Naive thymus-derived CD4-positive, alpha-beta T cell (primary cell): Measurements from ENCODE around the gene ARFRP1. TPM values are rescaled to one million over a fixed set of nuclear protein-coding genes. Genes with fewer than 3 reads are reported as not detected.

ENCODE experiments used
- ATAC-seq: fragments of 150-1000 bp; cut with Tn5 transposase; 2 replicates; pipeline ENCODE4 v1.10.0; 2021; ENCODE audit warnings: mild to moderate bottlenecking, moderate library complexity
- CTCF ChIA-PET: fragments of 350-600 bp; sonication (Branson Sonifier 250); formaldehyde crosslinking; loops from one replicate; lab custom pipeline; 2021; ENCODE audit warnings: antibody characterized with exemption; lab: Charles Lee
- POLR2A ChIA-PET: fragments of 350-600 bp; sonication (Branson Sonifier 250); formaldehyde crosslinking; loops from one replicate; lab custom pipeline; 2021; ENCODE audit warnings: antibody characterized with exemption, inconsistent platforms; lab: Charles Lee
- DNase-seq, 9 donors: peaks; one replicate each; pipeline versions ENCODE4 v3.0.0 to v3.0.0-alpha.2; 2020 to 2022; ENCODE audit warnings: mixed read lengths in 1 of 9
- H3K27ac ChIP-seq: one replicate; pipeline ENCODE4 v1.7.0; 2013; ENCODE audit warnings: mild to moderate bottlenecking, low read depth, low read length, moderate library complexity
- H3K27me3 ChIP-seq, 2 donors: one replicate each; pipeline ENCODE4 v1.7.0; 2013; ENCODE audit warnings: low read length in 2 of 2, mild to moderate bottlenecking in 2 of 2, moderate library complexity in 2 of 2; ENCODE audit not compliant: control insufficient read depth in 2 of 2, insufficient read depth in 2 of 2
- H3K36me3 ChIP-seq, 3 experiments: 1 replicate in 2 of 3; 2 replicates in 1 of 3; pipeline ENCODE4 v1.7.0; 2013; ENCODE audit warnings: low read length in 3 of 3, mild to moderate bottlenecking in 3 of 3, moderate library complexity in 1 of 3; ENCODE audit not compliant: insufficient read depth in 3 of 3, control insufficient read depth in 2 of 3
- H3K4me1 ChIP-seq, 2 donors: one replicate each; pipeline ENCODE4 v1.7.0; 2013; ENCODE audit warnings: low read length in 2 of 2, mild to moderate bottlenecking in 2 of 2, moderate library complexity in 1 of 2; ENCODE audit not compliant: control insufficient read depth in 2 of 2, insufficient read depth in 2 of 2
- H3K4me3 ChIP-seq: 2 replicates; pipeline ENCODE4 v1.7.0; 2013; ENCODE audit warnings: mild to moderate bottlenecking, low read length
- H3K9me3 ChIP-seq, 3 experiments: 1 replicate in 2 of 3; 2 replicates in 1 of 3; pipeline ENCODE4 v1.7.0; 2013; ENCODE audit warnings: low read length in 3 of 3; ENCODE audit not compliant: control insufficient read depth in 2 of 3
- H3K27ac Mint-ChIP-seq, 9 donors: one replicate each; pipeline ENCODE4 v1.8.0; 2020 to 2022; ENCODE audit warnings: mixed read lengths in 9 of 9, mild to moderate bottlenecking in 8 of 9, moderate library complexity in 5 of 9, inconsistent platforms in 2 of 9
- H3K27me3 Mint-ChIP-seq, 5 donors: one replicate each; pipeline ENCODE4 v1.8.0; 2021 to 2022; ENCODE audit warnings: mixed read lengths in 5 of 5, mild to moderate bottlenecking in 1 of 5
- H3K36me3 Mint-ChIP-seq, 5 donors: one replicate each; pipeline ENCODE4 v1.8.0; 2020 to 2022; ENCODE audit warnings: mixed read lengths in 5 of 5, mild to moderate bottlenecking in 3 of 5, inconsistent platforms in 1 of 5
- H3K4me1 Mint-ChIP-seq, 7 donors: one replicate each; pipeline ENCODE4 v1.8.0; 2020 to 2022; ENCODE audit warnings: mixed read lengths in 7 of 7, mild to moderate bottlenecking in 3 of 7, inconsistent platforms in 1 of 7
- H3K4me3 Mint-ChIP-seq, 10 donors: one replicate each; pipeline ENCODE4 v1.8.0; 2020 to 2022; ENCODE audit warnings: mild to moderate bottlenecking in 10 of 10, mixed read lengths in 10 of 10, moderate library complexity in 6 of 10, inconsistent platforms in 2 of 10
- H3K9me3 Mint-ChIP-seq, 11 donors: one replicate each; pipeline ENCODE4 v1.8.0; 2020 to 2022; ENCODE audit warnings: mixed read lengths in 11 of 11, mild to moderate bottlenecking in 4 of 11, inconsistent platforms in 1 of 11, moderate library complexity in 1 of 11
- intact Hi-C, 2 donors: fragments of 100-400 bp; cut with micrococcal nuclease; formaldehyde crosslinking; loops; one replicate each; pipeline ENCODE4 v1.15.1; 2023
- polyA plus RNA-seq, 2 donors: library from polyadenylated mRNA; unstranded; fragments of 300-500 nt; fragmentation: Illumina TruSeq; gene quantifications; one replicate each; pipeline ENCODE4 v1.2.3, GENCODE V29; 2021
- total RNA-seq, 6 experiments: library from RNA in 5 of 6; stranded (reverse) in 5 of 6; gene quantifications; 1 replicate in 5 of 6; 2 replicates in 1 of 6; pipeline ENCODE4 v1.2.3 and lab custom pipeline; 2021 to 2026

The ARFRP1 gene
- total and polyA plus RNA-seq, 7 experiments from 2014 or later = 55.4 to 108 (median 89.1) TPM

DNA sequence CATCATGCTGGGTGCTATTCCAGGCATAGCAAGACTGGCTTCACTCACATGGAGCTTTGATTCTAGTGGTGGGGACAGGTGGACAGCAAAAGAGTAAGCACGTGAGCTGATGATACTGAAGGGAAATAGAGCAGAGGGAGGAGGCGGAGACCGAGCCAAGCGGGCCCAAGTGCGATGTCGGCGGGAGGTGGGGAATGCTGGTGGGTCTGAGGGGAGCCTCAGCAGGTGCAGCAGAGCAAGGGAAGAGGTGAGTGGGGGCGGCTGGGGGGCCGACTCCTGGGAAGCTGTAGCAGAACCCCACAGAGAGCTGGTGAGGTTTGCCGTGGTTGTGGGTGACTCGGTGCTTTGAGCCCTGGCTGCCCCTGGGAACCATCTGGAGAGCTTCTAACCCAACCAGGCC is 39.4 kb downstream of the ARFRP1 start:
- peaks cover 0 to 52% (median 4%) of the 10 kb centered on the region in 3 experiments for H3K36me3 ChIP-seq
- ChIA-PET POLR2A (interaction anchor here (0.7 to 0.9 kb wide), 2 partner anchors 10 to 51 kb away, joined by 3 to 4 read pairs; partner anchors contain the start of gene RTEL1), CTCF (interaction anchor here (0.6 kb wide), 1 partner anchor 63 kb away, joined by 4 read pairs; no protein-coding TSS in a partner anchor)
- no peaks in the 10 kb centered on the region for H3K9me3 Mint-ChIP-seq
- H3K27ac ChIP-seq = no peak overlapping the region
- intact Hi-C loops = no loop called here
- no peaks in the 10 kb centered on the region for H3K9me3 ChIP-seq
- no peaks in the 10 kb centered on the region for H3K27me3 ChIP-seq
- DNase-seq (no peak), ATAC-seq (no peak)
- peaks cover 6 to 17% (median 9%) of the 10 kb centered on the region in 5 donors for H3K36me3 Mint-ChIP-seq
- no peak overlapping the region for H3K4me3 Mint-ChIP-seq
- no peak overlapping the region for H3K4me3 ChIP-seq
- peaks cover 0 to 4% (median 0%) of the 10 kb centered on the region in 7 donors for H3K4me1 Mint-ChIP-seq
- H3K27me3 Mint-ChIP-seq = no peaks in the 10 kb centered on the region
- no peaks in the 10 kb centered on the region for H3K4me1 ChIP-seq
- peak overlapping the region in 1 of 9 donors; percentile 16 for H3K27ac Mint-ChIP-seq

GRCh38 chr20:63667858-63668257 is 39.9 kb downstream of the ARFRP1 start:
- H3K27me3 Mint-ChIP-seq = no peaks in the 10 kb centered on the region
- CTCF ChIA-PET = no interaction called here
- Histone ChIP-seq H3K9me3 (no peaks in the 10 kb centered on the region), H3K27me3 (no peaks in the 10 kb centered on the region), H3K27ac (no peak overlapping the region), H3K36me3 (peaks cover 0 to 57% (median 4%) of the 10 kb centered on the region in 3 experiments), H3K4me3 (no peak overlapping the region), H3K4me1 (no peaks in the 10 kb centered on the region)
- ATAC-seq (no peak), DNase-seq (no peak)
- H3K4me1 Mint-ChIP-seq = peaks cover 0 to 4% (median 0%) of the 10 kb centered on the region in 7 donors
- POLR2A ChIA-PET = interaction anchor here (0.7 kb wide), 1 partner anchor 10 kb away, joined by 3 read pairs; the partner anchor contains the start of gene RTEL1
- no peak overlapping the region for H3K4me3 Mint-ChIP-seq
- H3K9me3 Mint-ChIP-seq = no peaks in the 10 kb centered on the region
- H3K36me3 Mint-ChIP-seq = peaks cover 6 to 17% (median 9%) of the 10 kb centered on the region in 5 donors
- intact Hi-C loops = no loop called here
- H3K27ac Mint-ChIP-seq = no peak overlapping the region

DNA sequence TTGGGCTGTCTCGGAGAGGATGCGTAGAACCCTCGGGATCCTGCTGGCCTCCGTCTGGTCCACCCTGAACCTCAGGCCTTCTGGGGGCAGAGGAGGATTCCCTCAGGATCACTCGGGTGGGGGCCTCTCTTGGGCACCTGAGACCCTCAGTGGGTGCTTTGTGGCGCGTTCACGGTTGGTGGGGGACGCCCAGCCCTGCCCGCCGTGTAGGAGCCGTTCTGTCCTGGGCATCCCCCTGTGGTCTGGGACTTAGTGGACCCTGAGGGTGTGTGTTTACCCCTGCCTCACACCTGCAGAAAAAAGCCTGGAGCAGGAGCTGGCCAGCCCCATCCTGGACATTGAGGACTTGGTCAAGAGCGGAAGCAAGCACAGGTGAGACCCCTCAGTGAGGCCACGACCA is 42.1 kb downstream of the ARFRP1 start:
- POLR2A ChIA-PET = interaction anchor here (0.6 to 1.0 kb wide), 2 partner anchors 71 to 394 kb away, joined by 3 read pairs; partner anchors contain the start of gene LIME1
- Mint-ChIP-seq H3K27ac (no peak overlapping the region), H3K4me3 (no peak overlapping the region), H3K9me3 (no peaks in the 10 kb centered on the region), H3K4me1 (peaks cover 0 to 4% (median under 1%) of the 10 kb centered on the region in 7 donors), H3K36me3 (peaks cover 4 to 18% (median 9%) of the 10 kb centered on the region in 5 donors), H3K27me3 (no peaks in the 10 kb centered on the region)
- Histone ChIP-seq H3K27ac (no peak overlapping the region), H3K9me3 (no peaks in the 10 kb centered on the region), H3K4me1 (no peaks in the 10 kb centered on the region), H3K36me3 (peaks cover 0 to 76% (median 4%) of the 10 kb centered on the region in 3 experiments), H3K27me3 (no peaks in the 10 kb centered on the region), H3K4me3 (no peak overlapping the region)
- CTCF ChIA-PET = interaction anchor here (0.6 kb wide), 2 partner anchors 140 to 159 kb away, joined by 3 read pairs; no protein-coding TSS in a partner anchor
- intact Hi-C loops = no loop called here
- ATAC-seq = no peak
- DNase-seq = no peak

DNA sequence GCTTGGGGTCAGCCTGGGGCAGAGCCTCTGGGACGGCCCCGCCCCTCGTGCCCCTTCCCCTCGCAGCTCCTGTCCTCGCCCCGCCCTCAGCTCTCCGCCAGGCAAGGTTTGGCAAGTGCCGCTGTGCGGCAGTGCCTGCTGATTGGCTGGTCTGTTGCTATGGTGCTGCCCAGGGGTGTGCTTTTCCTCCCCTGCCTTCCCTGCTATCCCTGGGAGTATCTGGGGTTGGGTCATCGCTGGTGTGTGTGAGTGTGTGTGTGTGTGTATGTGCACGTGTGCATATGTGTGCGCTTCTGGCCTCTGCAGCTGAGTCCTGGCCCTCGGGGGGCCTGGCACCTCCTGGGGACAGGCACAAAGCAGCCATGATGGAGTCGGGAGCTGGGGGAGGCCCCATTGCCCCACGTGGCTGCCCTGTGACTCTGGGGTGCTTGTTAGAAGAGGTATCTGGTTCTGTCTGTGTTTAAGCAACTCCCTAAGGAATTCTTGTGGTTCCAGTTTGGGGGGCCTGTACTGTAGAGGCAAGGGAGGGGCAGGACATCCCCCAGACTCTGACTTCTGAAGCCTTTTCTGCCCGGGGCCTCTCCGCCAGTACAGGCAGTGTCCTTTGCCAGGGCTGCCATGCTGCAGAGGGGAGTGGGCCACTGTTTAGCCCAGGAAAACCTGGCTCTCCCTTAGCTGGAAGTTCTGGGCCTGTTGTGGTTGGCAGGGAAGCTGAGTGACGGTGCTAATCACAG is 42.7 kb downstream of the ARFRP1 start:
- ChIA-PET CTCF (no interaction called here), POLR2A (interaction anchor here (0.6 to 1.0 kb wide), 3 partner anchors 10 to 393 kb away, joined by 3 read pairs; partner anchors contain the start of gene LIME1)
- Histone ChIP-seq H3K27me3 (no peaks in the 10 kb centered on the region), H3K4me3 (no peak overlapping the region), H3K9me3 (no peaks in the 10 kb centered on the region), H3K27ac (no peak overlapping the region), H3K36me3 (peaks cover 0 to 76% (median 4%) of the 10 kb centered on the region in 3 experiments), H3K4me1 (no peaks in the 10 kb centered on the region)
- DNase-seq (no peak), ATAC-seq (no peak)
- no peak overlapping the region for H3K27ac Mint-ChIP-seq
- H3K4me1 Mint-ChIP-seq = peaks cover 0 to 8% (median 5%) of the 10 kb centered on the region in 7 donors
- intact Hi-C loops = no loop called here
- no peak overlapping the region for H3K4me3 Mint-ChIP-seq
- peaks cover 4 to 21% (median 9%) of the 10 kb centered on the region in 5 donors for H3K36me3 Mint-ChIP-seq
- H3K9me3 Mint-ChIP-seq = no peaks in the 10 kb centered on the region
- no peaks in the 10 kb centered on the region for H3K27me3 Mint-ChIP-seq

- Mint-ChIP-seq H3K36me3 (peaks cover 4 to 20% (median 9%) of the 10 kb centered on the region in 5 donors), H3K27ac (no peak overlapping the region), H3K4me3 (no peak overlapping the region), H3K27me3 (no peaks in the 10 kb centered on the region), H3K4me1 (peaks cover 0 to 15% (median 12%) of the 10 kb centered on the region in 7 donors), H3K9me3 (no peaks in the 10 kb centered on the region)
- Histone ChIP-seq H3K4me1 (peaks cover 0 to 2% of the 10 kb centered on the region in 2 donors), H3K4me3 (no peak overlapping the region), H3K9me3 (no peaks in the 10 kb centered on the region), H3K27me3 (no peaks in the 10 kb centered on the region), H3K36me3 (peaks cover 0 to 76% (median 4%) of the 10 kb centered on the region in 3 experiments), H3K27ac (no peak overlapping the region)
- ChIA-PET POLR2A (interaction anchor here (0.8 kb wide), 1 partner anchor 11 kb away, joined by 3 read pairs; no protein-coding TSS in a partner anchor), CTCF (no interaction called here)
- no peak for ATAC-seq
- intact Hi-C loops = no loop called here
- DNase-seq = no peak
These were observed 43.5 kb downstream of the ARFRP1 start for GRCh38 chr20:63664143-63664851.

DNA sequence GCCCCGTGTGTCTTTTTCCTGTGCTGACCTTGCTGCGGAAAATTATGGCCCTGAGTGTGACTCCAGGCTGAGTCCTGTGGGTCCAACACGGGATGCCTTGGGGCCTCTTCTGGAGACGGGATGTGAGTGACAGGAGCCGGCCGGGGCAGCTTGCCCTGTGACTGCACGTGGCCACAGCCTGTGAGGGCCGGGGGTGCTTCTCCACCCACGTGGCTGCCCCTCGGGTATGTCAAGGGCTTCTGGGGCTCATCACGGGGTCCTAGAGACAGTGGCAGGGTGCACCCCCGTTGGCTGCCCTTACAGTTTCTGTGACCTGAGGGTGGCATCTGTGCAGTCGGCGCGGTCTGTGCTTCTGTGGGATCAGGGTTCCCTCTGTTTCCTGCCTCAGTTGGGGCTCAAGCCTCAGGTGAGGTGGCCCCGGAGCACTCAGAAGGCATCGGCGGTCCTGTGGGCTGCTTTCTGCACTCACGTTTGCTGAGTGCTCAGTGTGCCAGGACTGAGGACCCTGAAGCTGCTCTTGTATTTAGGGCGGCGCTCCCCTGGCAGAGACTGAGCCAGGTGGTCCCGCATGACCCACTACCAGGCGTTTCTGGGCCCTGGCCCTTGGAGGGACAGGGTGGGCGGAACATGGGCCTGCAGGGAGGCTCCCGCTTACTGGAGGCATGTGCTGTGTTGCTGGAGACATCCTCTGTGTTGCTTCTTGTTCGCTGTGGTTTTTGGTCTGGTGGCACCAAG is 44.3 kb downstream of the ARFRP1 start:
- intact Hi-C loops = no loop called here
- Mint-ChIP-seq H3K9me3 (no peaks in the 10 kb centered on the region), H3K27ac (no peak overlapping the region), H3K36me3 (peaks cover 4 to 16% (median 8%) of the 10 kb centered on the region in 5 donors), H3K4me3 (no peak overlapping the region), H3K4me1 (peaks cover 0 to 23% (median 17%) of the 10 kb centered on the region in 7 donors), H3K27me3 (no peaks in the 10 kb centered on the region)
- DNase-seq (no peak), ATAC-seq (no peak)
- H3K4me1 ChIP-seq = peaks cover 3 to 7% of the 10 kb centered on the region in 2 donors
- H3K36me3 ChIP-seq = peaks cover 0 to 73% (median 4%) of the 10 kb centered on the region in 3 experiments
- no peak overlapping the region for H3K4me3 ChIP-seq
- H3K27me3 ChIP-seq = no peaks in the 10 kb centered on the region
- no peak overlapping the region for H3K27ac ChIP-seq
- no peaks in the 10 kb centered on the region for H3K9me3 ChIP-seq
- CTCF ChIA-PET = no interaction called here
- POLR2A ChIA-PET = no interaction called here
